Stimulated activated CD4-positive, alpha-beta T cell treated with anti-CD3 and anti-CD28 coated beads, Interleukin-12 subunit alpha, Interleukin-12 subunit beta, amount 100 ng/mL, for 24 hours (primary cell): ENCODE data around the gene OR5K4.

Experiments used
- DNase-seq, 2 experiments: peaks; one replicate each; pipeline ENCODE4 v3.0.0-alpha.2; 2020; ENCODE audit warnings: low read depth in 2 of 2

The OR5K4 gene, protein sequence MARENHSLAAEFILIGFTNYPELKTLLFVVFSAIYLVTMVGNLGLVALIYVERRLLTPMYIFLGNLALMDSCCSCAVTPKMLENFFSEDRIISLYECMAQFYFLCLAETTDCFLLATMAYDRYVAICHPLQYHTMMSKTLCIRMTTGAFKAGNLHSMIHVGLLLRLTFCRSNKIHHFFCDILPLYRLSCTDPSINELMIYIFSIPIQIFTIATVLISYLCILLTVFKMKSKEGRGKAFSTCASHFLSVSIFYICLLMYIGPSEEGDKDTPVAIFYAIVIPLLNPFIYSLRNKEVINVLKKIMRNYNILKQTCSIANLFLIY

DNA sequence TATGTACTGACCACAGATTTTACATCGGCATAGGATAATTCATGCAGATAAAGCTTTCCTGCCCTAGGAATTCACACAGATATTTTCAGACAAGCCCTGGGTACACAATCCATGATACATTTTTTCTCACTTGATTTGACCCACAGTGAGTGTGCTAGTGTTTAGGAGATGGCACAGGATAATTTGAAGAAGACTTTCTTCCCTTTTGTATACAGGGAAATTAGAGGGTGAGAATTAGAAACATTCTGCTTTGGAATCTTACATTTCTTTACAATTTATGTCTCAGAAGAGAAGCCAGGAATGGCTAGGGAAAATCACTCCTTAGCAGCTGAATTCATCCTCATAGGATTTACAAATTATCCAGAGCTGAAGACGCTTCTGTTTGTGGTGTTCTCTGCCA lies at the start of gene OR5K4:
OR5K4 (plus strand) TSS at position 301 of the 400 bp plus-strand sequence; CDS start at position 301, 0 bp downstream.
- DNase-seq = no peak

DNA sequence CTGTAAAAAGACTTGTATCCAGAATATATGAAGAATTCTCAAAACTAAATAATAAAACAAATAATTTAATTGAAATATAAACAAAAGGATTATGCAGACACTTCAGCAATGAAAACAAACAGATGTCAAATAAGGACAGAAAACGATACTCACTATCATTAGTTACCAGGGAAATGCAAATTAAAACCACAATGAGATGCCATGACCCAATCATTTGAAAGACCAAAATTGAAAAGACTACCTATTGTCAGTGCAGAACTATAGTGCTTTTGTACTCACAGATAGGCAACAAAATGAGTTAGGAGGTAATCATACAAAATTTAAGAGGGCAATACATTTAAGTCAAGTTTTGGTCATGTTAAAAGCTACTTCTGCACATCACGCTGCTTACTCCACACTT lies 31.6 kb upstream of the OR5K4 start:
- no peak for DNase-seq

DNA sequence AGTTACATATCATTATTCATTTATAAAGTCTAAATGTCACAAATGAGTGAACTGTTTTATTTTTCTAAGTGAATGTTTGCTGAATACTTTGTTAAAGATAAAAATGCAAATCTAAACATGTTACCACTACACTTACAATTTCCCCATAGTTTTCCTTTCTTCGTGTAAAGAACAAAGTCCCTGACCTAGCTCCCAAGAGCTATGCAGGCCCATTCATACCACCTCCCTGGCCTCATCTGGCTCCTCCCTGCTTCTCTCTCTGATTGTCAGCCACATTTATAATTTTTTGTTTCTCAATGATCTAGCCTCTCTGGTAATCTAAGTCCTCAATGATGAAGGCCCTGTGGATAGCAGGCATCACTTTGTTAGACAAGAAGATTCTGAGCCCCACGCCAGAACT lies 31.0 kb upstream of the OR5K4 start:
- DNase-seq = no peak

DNA sequence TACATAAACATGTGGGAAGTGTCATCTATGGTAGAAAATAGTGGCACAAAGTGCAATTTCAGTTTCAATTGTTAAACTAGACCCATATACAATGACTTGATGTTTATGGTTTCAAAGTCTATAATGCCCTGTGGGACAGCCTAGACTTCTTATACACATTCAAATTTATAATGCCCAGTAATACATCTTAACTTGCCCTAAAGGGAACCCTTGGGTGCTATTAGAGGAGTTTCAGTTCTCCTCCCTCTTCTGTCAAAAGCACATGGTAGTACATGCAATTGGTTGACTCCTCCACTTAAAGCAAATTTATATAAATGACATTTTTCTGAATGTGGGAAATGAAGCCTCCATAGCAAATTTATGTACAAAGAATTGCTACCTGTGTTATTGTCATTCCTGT lies 30.2 kb upstream of the OR5K4 start:
- DNase-seq = no peak

DNA sequence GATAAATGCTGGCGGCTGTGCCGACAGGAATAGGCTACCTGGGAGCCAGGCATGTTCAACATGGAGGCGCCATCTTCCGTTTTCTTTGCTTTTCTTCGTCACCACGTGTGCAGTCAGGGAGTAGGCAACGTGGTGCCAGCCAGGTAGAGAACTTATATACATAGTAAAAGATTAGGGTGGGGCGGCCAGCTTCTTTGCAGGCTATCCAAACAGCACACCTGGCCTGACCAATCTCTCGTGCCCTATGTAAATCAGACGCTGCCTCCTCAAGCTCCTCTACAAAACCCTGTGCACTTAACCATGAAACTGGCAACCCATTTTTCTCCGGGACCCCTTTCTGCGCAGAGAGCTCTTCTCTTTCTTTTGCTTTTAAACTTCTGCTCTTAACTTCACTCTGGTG lies 28.6 kb upstream of the OR5K4 start:
- no peak for DNase-seq

DNA sequence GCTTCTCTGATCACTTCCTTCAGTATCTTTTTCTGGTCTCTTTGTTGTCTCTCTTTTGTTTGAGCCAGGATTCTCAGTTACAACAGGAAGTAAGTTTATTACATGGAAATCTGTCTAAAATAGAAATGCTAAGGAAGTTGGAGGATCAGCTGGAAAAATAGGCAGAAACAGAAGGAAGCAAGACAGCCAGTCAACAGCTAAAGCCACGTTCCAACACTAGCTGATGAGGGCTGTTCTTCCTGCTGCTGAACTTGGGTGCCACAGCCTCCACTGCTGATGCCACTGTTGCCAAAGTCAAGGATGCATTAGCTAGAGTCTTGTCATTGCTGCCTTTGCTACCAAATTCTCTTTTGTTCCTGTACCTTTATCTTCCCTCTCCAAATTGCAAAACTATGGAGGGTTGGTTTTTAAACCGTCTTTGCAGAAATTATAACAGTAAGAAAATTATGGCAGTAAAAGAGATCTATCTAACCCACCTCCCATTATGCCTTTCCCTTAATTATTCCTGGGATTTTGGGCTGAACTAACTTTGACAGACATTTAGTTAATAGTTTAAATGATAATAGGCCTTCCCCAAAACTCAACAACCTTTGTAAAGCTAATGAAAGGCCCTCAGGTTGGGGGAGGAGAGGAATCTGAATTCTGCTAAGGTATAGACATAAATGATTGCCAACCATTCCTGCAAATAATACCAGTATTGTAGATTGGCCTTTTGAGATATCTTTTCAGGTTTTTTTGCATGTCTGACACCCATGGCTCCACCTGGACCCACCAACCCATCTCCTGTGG lies 27.4 kb upstream of the OR5K4 start:
- DNase-seq = no peak

DNA sequence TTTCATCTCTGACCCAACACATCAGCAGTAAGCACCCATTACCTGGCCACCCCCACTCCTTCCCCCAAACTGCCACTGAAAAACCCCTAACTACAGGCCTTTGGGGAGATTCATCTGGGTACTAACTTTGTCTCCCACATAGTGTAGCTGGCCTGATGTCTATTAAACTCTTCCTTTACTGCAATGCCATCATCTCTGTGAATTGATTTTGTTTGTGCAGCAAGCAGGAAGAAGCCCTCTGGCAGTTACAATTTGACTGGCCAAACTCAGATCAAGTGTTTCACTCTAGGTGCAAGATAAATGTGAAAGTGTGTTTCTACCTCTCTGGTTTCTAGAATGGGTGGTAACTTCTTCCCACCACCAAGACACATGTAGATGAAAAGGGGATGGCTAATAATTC lies 26.7 kb upstream of the OR5K4 start:
- DNase-seq = no peak

DNA sequence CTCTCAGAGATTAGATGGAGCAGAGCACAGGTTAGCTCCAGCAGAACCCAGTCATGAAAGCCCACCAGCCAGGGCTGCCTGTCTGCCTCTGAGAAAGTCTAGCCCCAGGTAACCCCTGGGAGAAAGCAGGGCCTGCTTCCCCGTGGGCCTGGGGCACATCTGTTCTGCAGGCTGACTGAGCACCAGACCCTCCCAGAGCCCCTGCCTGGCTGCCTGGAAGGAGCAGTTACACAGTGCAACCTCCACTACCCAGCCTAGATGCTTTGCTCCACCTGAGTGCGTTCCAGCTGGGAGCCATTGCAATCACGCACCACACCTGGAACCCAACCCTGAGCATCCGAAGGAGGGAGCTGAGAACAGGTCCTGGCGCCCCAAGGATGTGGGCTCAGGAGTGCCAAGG lies 24.7 kb upstream of the OR5K4 start:
- DNase-seq = no peak

DNA sequence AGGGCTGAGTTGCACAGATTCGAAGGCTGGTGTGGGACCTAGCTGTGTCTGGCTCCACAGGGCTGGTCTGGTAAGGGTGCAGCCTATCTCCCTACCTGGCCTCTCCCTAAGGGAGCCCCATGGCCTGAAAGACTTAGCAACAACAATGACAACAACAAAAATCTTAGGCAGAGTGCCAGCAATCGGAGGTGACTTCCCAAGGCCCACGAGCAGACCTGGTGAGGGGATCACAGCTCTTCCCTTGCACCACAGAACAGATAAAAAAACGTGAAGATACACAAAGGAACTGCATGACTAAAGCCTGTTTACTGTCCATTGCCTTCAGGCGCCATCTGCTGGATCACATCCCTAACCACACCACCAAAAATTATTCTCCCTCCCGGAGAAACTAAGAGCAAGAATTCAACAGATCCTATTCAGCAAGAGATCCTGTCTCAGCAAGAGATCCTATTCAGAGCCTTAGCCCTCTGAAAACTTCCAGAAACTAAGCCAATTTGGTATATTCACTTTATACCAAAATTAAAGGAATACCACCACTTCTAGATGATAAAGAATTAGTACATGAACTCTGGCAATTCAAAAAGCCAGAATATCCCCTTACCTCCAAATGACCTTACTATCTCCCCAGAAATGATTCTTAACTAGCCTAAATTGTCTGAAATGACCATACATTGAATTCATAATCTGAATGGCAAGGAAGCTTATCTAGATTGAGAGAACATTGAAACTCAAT lies 24.1 kb upstream of the OR5K4 start:
- DNase-seq = peak in 1 of 2 experiments; percentile 36

DNA sequence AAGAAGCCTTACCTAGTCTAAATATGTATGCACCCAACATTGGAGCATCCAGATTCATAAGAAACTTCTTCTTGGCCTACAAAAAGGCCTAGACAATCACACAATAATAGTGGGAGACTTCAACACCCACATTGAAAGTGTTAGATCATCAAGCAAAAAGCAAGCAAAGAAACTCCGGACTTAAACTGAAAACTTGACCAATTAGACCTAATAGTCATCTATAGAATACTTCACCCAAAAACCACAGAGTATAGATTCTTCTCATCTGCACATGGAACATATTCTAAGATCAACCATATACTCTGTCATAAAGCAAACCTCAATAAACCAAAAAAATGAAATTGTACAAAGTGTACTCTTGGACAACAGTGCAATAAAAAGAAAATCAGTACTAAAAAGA lies 22.3 kb upstream of the OR5K4 start:
- DNase-seq = no peak

DNA sequence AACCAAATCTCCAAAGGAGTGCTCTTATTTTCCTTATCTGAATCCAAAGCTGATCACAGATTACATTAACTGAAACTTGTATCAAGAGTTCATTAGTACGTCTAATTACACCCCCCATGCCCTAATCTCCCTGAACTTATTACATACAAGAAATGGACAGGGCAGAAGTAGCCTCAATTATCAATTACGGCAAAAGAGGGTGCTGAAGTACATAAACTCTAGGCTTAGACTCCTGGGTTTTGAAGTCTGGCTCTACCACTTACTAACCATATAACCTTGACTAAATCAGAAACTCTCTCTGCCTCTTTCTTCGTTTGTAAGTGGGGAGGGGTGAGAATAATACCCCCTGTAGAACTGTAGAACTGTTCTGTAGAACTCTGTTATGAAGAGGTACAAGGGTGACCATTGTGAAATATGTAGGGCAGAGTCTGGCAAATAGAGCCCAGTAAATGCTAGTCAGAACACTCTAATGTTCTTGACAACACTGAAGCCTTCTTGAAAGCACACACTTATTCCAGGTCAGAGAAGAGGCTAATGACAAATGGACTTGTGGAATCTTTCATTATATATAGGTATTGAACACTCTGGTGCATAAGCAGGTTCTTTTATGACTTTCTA lies 19.6 kb upstream of the OR5K4 start:
- DNase-seq = no peak

DNA sequence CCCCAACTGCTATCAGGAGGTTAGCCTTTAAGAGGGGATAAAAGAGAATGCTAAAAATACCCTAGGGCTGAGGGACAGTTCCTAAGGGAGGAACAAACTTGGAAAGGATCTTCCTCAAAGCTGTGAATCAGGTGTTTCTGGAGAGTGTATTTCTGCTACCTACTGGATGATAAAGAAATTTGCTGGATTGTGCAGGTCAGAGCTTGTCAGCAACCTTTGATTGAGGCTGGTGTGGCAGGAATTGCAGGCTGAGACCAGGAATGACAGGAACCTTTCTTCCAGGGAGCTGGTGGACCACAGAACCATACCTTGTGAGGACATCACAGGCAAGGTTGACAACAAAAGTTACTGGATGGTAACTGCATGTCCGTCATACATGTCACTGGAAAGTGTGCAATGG lies 14.6 kb upstream of the OR5K4 start:
- DNase-seq = no peak

DNA sequence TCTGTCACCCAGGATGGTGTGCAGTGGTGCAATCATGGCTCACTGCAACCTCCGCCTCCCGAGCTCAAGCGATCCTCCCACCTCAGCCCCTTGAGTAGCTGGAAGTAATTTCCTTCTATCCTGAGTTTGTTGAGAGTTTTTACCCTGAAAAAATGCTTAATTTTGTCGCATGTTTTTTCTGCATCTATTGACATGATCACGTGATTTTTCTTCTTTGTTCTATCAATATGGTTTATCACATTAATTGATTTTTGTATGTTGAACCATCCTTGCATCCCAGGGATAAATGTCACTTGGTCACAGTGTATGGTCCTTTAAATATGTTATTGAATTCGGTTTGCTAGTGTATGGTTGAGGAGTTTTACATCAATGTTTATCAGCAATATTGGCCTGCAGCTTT lies 11.9 kb upstream of the OR5K4 start:
- DNase-seq = no peak

DNA sequence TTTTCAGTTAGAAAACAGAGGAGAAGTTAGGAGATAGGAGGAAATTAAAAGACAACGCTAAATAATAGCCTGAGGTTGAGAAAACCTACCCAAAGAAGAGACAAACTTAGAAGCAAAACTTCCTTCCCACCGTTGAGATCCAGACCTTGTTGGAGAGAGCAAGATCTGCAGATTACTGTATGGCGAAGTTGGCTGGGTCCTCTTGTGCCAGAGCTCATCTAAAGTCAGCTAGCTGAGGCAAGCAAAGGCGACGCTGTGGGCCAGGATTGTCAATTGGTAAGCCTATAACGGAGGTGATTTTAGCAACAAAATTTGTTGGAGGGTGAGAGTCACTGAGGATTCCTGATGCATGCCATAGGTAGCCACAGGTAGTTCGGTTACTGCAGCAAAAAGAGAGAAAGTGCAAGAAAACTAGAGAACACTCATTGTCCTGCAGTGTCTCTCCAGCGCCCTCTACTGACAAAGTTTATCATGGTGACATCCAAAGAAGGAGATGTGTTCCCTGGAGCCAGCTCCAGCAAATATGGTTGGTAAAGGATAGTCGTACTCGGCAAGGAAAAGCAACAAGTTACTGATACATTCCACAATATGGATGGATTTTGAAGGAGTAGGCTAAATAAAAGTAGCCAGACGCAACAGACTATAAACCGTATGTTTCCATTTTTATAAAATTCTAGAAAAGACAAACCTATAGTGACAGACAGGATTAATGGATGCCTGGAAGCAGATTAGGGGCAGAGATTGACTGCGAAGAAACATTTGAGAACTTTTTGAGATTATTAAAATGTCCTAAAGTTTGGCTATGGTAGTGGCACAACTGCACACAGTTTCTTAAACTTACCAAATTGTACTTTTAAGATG lies 9.8 kb upstream of the OR5K4 start:
- peak in 1 of 2 experiments; percentile 19 for DNase-seq

DNA sequence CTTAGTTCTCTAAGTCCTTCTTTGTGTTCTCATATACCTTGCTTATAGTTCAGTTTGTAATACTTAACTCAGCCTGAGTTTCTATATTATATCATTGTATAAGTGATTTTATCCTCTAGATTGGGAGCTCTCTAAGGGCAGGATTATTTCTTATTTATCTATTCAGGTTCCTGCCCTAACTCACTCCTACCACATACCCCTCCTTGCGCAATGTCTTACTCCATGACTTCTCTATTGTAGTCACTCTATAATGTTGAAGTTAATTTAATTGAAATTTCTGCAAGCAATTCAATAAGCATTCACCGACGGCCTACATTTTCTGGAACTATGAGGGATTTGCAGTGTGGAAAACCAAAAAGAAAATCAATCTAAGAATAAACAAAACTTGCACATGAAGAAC lies 3.6 kb upstream of the OR5K4 start:
- no peak for DNase-seq

DNA sequence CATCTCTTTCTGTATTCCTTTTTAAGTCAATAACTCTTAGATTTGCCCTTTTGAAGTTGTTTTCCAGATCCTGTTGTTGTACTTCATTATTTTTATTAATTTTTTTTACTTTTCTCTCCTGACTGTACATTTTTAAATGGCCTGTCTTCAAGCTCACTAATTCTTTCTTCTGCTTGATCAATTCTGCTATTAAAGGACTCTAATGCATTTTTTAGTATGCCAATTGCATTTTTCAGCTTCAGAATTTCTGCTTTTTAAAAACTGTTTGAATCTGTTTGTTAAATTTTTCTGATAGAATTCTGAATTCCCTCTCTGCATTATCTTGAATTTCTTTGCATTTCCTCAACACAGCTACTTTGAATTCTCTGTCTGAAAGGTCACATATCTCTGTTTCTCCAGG lies 5.6 kb downstream of the OR5K4 start:
- DNase-seq = no peak

DNA sequence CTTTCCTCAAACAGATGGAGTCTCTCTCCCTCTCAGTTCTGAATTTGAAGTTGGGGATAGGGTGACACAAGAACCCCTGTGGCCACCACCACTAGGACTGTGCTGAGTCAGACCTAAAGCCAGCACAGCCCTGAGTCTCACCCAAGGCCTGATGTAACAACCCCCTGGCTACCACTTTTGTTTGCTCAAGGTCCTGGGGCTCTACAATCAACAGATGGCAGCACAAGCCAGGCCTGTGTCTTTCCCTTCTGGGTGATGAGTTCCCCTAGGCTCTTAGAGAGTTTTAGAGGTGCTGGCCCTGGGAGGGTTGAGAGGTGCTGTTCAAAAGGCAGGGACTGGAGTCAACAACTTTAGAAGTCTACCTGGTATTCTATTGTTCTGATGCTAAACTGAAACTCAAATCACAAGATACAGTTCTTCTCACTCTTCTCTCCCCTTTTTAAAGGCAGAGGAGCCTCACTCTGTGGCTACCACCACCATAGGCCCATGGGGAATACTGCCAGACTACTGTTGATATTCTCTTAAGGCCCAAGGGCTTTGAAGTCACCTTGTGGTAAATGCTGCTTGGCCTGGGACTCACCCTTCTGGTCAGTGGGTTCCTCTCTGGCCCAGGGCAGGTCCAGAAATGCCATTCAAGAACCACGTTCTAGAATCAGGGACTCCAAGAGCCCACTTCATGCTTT lies 6.5 kb downstream of the OR5K4 start:
- no peak for DNase-seq

DNA sequence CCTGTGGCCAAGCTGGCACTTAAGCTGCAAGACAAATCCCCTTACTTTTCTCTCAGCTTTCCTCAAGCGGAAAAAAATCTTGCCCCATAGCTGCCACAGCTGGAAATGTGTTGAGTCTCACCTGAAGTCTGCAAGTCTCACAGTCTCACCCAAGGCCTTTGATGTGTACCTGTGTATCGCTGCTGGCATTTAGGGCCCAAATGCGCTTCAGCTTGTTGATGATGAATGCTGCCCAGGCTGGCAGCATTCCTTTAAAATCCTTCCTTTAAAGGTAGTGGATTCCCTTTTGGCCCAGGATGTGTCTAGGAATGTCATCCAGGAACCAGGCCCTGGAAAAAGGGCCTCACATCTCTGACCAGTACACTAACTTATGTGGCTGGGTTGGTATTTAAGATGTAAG lies 7.0 kb downstream of the OR5K4 start:
- no peak for DNase-seq

DNA sequence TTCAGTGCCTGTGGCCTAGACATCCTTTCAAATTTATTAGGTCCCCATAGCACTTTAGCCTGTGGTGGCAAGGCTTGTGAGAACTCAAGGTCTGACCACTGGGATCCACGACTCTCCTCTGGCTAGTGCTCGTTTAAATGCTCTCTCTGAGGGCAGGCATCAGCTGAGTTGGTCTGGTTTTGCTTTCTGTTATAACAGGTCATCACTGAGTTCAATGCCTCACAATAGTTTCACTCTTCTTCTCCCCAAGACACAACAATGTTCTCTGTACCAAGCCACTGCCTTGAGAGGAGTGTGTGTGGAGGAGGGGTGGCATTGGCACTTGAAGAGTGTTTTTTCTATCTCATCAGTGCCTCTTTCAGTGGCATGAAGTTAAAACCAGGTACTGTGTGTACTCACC lies 7.6 kb downstream of the OR5K4 start:
- no peak for DNase-seq

DNA sequence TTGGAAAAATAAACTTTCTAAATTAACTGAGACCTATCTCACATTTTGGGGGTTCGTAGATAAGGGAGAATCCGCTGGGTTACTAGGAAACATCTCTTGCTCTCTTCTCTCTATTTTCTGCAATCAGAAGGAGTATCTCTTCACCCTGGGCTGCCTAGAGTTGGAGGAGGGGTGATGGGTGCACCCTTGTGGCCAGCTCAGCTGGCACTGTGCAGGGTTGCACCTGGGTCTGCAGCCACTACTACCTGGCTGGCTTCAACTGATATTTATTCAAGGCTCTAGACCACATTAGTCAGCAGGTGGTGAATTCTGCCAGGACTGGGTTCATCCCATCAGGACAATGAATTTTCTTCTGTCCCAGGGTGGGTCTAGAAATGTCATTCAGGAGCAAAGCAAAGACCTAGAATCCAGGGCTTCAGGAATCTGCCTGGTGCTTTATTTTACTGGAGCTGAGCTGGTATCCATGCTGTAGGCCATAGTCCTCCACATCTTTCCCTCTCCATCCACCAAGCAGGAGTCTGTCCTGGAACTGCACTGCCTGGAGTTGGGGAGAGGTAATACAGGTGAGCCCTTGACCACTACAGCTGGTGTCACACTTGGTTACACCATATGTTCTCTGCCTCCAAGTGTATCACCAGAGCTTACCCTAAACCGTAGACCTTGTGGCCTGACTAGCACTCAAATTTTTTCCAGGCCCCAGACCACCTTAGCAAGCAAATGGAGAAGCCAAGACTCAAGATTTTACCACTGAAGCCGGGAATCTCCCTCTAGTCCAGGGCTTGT lies 14.0 kb downstream of the OR5K4 start:
- DNase-seq = no peak
